Measurements from ENCODE around the gene LGALS4.
"Not testable (repeated sequence)": the region's sequence is repeated elsewhere in the genome, so short reads cannot be mapped to it uniquely, and the experiment has no call there.

LGALS4 gene

GRCh38 chr19:38812841-38813320, at the start of gene LGALS4:
Gene LGALS4 (minus strand): TSS chr19:38812945. CDS start chr19:38812886, 59 bp downstream.
- no peak for DNase-seq (ENCODE audit: low read depth)

GRCh38 chr19:38861368-38861767, 48.6 kb upstream of the LGALS4 start:
- DNase-seq (ENCODE audit: low read depth): no peak

GRCh38 chr19:38859631-38860204, 47.0 kb upstream of the LGALS4 start:
- DNase-seq (ENCODE audit: low read depth): not testable (repeated sequence)

GRCh38 chr19:38856813-38857212, 44.1 kb upstream of the LGALS4 start:
- no peak for DNase-seq (ENCODE audit: low read depth)

- not testable (repeated sequence) for DNase-seq (ENCODE audit: low read depth)
Measured at GRCh38 chr19:38855751-38856150, 43.0 kb upstream of the LGALS4 start.

- DNase-seq (ENCODE audit: low read depth): not testable (repeated sequence)
Measured at GRCh38 chr19:38854961-38855360, 42.2 kb upstream of the LGALS4 start.

- no peak for DNase-seq (ENCODE audit: low read depth)
Measured at GRCh38 chr19:38853214-38853613, 40.5 kb upstream of the LGALS4 start.

GRCh38 chr19:38852231-38853044, 39.7 kb upstream of the LGALS4 start:
- DNase-seq (ENCODE audit: low read depth): peak; percentile 49

GRCh38 chr19:38851622-38852230, 39.0 kb upstream of the LGALS4 start:
- peak; percentile 85 for DNase-seq (ENCODE audit: low read depth)

- DNase-seq (ENCODE audit: low read depth): no peak
Measured at GRCh38 chr19:38850976-38851621, 38.4 kb upstream of the LGALS4 start.

- peak; percentile 98 for DNase-seq (ENCODE audit: low read depth)
Measured at GRCh38 chr19:38850436-38850975, 37.8 kb upstream of the LGALS4 start.

- peak; percentile 99 for DNase-seq (ENCODE audit: low read depth)
Measured at GRCh38 chr19:38849860-38850435, 37.2 kb upstream of the LGALS4 start, which contains the start of gene HNRNPL. Gene HNRNPL (minus strand): TSS chr19:38849986. CDS start chr19:38849966, 20 bp downstream.

GRCh38 chr19:38849147-38849859, 36.6 kb upstream of the LGALS4 start:
- peak; percentile 99 for DNase-seq (ENCODE audit: low read depth)

GRCh38 chr19:38848299-38849146, 35.8 kb upstream of the LGALS4 start:
- DNase-seq (ENCODE audit: low read depth): no peak

GRCh38 chr19:38846097-38846496, 33.4 kb upstream of the LGALS4 start:
- DNase-seq (ENCODE audit: low read depth): no peak

GRCh38 chr19:38845374-38846024, 32.8 kb upstream of the LGALS4 start:
- DNase-seq (ENCODE audit: low read depth): no peak

- no peak for DNase-seq (ENCODE audit: low read depth)
Measured at GRCh38 chr19:38844093-38844686, 31.4 kb upstream of the LGALS4 start.

GRCh38 chr19:38843175-38843758, 30.5 kb upstream of the LGALS4 start:
- DNase-seq (ENCODE audit: low read depth): no peak

Data from activated T-helper 9 cell treated with anti-CD3 and anti-CD28 coated beads, Interleukin-2, amount 50 U/mL, for 16 hours (primary cell).